ENCODE measurements around the gene C2CD2.

Gene C2CD2

DNA sequence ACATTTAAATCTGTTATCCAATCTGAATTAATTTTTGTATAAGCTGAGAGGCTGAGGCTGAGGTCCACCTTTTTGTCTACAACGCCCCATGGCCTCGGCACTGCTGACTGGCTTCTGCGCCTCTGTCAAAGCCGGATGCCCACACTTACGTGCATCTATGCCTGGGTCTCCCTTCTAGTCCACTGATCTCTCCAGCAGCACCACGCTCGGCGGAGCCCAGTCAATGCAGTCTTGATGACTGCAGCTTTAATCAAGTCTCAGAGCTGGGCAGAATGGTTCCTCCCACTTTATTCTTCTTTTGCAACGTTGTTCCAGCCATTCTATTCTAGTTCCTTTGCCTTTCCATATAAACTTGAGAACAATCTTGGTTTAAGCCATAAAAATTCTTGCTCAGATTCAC is 84.0 kb downstream of the C2CD2 start:
- in situ Hi-C loops (cut with MboI; ENCODE audit: low sequenced_read_pairs): no loop called here

DNA sequence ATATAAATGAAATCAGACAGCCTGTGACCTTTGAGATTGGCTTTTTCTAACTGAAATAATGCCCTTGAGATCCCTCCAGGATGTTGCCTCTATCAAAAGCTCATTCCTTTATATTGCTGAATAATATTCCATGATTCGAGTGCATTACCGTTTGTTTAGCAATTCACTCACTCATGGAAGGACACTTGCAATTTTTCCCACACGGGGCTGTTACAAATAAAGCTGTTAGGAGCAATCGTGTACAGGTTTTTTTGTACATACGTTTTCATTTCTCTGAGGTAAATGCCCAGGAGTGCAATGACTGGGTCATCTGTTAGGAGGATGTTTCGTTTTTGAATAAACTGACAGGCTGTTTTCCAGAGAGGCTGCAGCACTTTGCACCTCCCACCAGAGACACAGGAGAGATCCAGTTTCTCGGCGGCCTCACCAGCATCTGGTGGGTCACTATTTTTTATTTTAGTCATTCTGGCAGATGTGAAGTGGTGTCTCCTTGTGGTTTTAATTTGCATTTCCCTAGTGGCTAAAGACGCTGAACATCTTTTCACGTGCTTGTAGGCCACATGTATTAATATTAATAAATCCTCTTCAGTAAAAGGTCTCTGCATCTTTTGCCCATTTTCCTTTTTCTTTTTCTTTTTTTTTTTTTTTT is 85.6 kb downstream of the C2CD2 start:
- in situ Hi-C loops (cut with MboI; ENCODE audit: low sequenced_read_pairs): no loop called here

DNA sequence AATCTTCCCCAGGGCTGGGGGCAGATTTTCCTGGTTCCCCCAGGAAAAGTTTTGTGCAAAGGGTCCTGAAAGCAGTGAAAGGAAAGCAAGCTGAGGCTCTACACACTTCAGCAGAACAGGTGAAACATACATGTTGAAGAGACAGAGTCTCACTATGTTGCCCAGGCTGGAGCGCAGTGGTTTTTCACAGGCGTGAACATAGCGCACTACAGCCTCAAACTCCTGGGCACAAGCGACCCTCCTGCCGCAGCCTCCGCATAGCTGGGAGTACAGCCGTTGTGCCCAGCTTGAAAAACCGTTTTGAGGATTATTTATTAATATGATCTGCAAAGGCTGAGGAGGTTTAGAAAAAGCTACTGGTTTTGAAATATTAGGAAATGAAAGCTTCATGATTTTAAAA is 86.5 kb downstream of the C2CD2 start:
- in situ Hi-C loops (cut with MboI; ENCODE audit: low sequenced_read_pairs): no loop called here

DNA sequence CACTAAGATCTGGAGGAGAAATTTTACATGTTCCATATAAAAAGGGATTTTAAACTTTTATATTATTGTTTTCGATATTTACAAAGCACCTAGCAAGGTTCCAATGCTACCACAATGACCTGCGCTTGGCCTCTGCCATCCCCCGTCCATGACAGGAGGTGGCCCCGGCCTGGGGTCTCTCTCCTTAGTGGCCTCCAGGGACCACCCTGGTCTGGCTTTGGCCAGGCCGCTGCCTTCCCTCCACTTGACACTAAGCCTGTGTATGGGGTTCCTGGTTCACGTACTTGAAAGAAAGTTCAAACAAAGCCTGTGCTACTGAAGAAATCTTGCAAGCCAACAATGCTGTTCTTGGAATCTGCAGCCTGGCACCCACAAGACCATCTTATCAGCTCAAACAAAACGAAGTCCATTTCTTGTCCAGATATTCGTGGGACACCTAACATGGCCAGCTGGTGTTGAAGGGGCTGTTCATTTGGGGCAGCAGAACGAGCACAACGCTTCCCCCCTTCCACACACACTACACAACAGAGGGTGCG is 87.5 kb downstream of the C2CD2 start:
- in situ Hi-C loops (cut with MboI; ENCODE audit: low sequenced_read_pairs): no loop called here

DNA sequence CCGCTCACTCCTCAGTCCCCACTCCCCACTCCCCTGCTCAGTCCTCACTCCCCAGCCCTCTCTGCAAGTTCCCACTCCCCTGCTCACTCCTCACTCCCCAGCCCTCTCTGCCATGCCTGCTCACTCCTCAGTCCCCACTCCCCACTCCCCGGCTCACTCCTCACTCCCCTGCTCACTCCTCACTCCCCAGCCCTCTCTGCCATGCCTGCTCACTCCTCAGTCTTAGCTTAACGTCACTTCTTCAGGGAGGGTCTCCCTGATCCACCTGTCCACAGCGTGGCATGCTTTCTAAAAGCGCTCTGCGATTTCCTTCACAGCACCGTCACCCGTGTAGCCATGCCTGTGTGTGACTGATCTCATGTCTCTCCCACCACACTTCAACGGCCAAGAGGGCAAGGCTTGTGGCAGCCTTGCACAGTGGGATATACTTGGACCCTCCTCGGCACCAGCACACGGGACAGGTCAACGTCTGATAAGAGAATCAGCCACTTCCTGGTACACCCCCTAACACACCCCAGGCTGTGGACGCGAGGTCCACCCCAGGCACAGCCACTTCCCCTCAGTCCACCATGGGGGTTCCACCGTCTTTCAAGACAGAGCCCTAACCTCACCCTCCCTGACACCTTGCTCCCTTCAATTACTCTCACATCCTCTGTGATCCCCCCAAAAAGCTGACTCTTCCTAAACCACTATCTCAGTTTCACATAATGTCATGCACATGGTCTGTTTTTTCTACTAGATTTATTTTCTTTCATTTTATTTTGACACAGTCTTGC is 88.6 kb downstream of the C2CD2 start:
- in situ Hi-C loops (cut with MboI; ENCODE audit: low sequenced_read_pairs): no loop called here

DNA sequence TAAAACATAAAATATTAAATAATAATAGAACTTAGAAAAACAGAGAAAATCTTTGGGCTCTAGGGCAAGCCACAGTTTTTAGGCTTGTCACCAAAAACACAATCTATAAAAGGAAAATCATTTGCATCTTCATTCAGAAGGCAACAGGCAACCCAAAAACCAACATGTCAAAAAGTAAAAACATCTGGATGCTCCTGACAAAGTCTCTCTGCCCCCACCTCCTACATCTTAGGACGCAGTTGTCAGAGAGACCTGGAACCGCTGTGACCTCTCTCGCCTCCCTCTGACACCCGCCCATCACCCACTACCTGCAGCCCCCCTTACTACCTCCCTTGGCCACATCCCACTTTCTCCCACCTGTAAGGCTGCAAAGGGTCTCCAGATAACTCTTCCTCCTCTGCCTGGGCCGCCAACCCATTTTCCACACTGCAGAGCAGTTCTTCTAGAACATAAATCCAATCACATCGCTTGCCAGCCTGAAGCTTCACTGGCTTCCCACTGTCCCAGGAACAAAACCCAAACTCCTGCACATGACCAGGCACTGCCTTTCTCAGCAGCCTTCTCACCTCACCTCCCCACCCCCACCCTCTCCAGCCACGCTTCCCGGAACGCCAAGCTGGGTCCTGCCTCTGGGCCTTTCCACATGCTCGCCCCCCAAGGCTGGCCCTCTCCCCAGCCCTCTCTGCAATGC is 89.4 kb downstream of the C2CD2 start:
- in situ Hi-C loops (cut with MboI; ENCODE audit: low sequenced_read_pairs): no loop called here

DNA sequence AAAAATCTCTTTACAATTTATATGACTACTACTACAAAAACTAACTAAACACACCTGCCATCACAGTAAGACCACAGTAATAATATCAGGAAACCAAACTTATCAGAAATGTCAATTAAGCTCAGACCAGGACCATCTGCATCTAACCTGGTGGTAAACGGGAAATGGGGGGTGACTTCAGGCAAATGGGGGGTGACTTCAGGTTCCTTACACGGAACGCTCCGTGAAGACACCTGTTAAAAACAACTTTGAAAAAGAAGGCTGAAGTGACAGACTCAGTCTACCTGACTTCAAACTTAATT is 90.4 kb downstream of the C2CD2 start:
- in situ Hi-C loops (cut with MboI; ENCODE audit: low sequenced_read_pairs): no loop called here

DNA sequence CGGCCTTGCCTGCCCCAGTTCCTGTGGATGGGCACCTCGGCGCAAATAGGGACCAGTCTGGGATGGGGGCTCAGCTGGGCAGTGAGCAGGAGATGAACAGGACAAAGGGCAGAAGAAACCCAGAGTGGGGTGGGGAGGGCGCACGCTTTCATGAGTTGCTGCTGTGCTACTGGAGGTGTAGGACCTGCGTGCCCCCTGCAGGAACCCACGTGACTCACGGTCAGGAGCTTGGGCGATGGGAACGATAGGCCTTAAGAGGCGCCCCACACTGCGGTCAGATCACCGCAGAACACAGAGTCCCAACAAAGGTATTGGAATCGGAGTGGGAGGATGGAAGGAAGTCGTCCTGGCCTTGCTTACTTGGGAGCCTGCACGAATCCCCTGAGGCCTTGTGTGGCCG is 91.8 kb downstream of the C2CD2 start:
- in situ Hi-C loops (cut with MboI; ENCODE audit: low sequenced_read_pairs): no loop called here

DNA sequence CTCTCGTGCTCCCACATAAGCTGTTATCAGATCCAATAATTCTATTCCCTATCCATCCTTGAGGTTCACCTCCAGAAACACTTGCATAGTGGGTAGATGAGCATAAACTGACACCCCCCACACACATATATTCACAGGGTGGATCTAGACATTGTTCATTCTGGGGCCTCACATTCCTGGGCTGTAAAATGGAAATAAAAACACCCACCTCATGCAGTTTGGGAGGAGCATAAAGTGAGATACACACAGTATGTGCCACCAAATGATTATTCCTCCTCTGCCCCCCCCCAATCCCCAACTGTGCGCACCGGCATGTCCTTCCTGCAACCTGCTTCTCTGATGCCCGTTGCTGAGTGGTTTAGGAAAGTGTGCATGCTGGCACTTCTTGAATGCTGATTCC is 92.6 kb downstream of the C2CD2 start:
- in situ Hi-C loops (cut with MboI; ENCODE audit: low sequenced_read_pairs): no loop called here

DNA sequence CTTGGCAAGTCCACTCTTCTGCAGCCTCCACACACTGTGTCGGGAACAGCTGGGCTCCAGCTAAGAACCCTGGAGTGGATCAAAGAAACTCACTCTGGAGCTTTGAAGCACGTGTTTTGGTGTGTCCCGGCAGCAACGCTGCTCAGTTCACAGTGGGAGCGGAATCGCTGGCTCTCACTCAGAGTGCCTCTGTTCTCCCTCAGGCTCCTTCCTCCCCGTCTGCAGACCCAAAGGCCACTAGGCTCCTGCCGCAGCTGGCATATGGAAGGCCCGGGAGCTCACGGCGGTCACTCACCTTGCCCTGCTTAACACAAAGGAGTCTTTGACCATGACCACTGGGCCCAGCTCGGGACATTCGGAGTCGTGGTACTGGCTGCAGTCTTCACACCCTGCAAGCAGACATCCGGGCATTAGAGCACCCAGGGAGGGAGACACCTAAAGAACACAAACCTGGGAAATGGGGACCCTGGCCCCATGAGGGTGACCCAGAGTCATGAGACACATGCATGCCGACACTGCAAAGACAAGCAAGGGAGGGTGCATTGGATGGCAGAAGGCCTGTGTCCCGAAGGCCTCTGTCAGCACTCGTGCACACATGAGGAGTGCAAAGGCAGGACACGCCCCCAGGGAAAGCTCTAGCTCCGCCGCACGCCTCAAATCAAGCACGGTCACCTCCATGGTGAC is 94.4 kb downstream of the C2CD2 start:
- in situ Hi-C loops (cut with MboI; ENCODE audit: low sequenced_read_pairs): no loop called here

DNA sequence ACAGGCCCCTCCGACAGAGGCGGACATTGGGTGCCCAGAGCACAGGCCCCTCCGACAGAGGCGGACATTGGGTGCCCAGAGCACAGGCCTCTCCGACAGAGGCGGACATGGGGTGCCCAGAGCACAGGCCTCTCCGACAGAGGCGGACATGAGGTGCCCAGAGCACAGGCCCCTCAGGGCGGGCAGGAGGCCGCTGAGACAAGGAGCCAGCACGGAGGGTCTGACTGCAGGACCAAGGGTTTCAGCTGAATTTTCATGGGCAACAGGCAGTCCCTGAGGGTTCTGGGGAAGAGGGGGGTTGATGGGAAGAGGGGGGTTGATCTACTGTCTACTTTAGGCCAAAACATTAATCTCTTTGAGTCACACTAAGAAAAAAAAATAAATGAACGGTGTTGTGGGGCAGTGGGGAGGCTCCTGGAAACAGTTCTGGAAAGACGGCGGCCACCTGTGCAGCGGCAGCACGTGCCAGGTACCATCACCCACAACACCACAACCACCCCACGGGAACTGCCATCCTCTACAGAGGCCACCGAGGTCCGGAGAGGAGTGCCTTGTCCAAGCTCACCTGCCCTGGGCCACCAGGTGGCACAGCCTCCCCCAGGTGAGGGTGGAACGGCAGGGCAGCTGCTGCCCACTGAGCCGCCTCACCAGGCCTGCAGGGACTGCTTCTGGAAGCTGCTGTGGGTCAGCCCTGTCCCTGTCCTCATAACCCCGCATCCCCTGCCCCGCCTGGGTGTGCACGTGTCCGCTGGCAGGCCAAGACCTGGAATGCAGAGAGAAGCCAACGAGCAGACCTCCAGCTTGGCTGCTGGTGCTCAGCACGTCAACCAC is 95.1 kb downstream of the C2CD2 start:
- in situ Hi-C loops (cut with MboI; ENCODE audit: low sequenced_read_pairs): no loop called here

DNA sequence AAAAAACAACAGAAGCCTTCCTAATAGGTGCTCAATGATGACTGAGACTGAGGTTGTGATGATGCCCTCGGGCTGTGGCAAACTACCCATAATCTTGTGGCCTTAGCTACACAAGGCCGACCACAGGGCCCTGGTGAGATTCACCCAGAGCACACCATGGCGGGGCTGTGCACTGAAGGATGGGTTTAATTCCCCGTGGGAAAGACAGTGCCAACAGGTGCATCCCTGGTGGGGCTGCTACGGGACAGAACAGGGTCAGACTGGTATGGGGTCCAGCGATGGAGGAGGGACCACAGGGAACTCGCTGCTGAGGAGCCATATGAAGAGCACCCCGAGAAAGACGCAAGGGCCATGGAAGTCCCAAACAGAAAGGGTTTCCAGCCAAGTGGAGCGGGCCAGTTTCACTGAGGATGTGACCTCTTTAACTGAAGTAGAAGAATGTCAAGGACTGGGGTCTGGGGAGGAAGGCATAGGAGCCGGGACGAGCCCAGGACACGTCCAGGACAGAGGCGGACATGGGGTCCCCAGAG is 96.0 kb downstream of the C2CD2 start:
- in situ Hi-C loops (cut with MboI; ENCODE audit: low sequenced_read_pairs): no loop called here

DNA sequence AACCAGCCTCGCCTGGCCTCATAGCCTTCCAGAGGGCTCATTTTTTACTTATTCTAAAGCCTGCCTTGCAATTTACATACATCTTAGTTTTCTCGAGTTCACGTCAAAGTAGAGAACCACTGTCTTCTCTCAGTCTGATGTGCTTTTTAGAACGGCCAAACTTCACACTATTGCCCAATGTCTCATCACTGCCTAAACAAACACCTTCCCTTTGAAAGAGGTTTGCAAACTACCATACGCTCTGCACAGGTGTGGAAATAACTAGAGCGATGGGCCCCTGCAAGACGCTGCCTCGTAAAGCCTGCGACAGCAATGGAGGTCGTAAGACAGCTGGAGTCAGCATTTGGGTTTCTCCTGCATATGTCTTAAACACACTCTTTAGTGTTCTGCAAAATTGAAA is 97.2 kb downstream of the C2CD2 start:
- in situ Hi-C loops (cut with MboI; ENCODE audit: low sequenced_read_pairs): no loop called here

DNA sequence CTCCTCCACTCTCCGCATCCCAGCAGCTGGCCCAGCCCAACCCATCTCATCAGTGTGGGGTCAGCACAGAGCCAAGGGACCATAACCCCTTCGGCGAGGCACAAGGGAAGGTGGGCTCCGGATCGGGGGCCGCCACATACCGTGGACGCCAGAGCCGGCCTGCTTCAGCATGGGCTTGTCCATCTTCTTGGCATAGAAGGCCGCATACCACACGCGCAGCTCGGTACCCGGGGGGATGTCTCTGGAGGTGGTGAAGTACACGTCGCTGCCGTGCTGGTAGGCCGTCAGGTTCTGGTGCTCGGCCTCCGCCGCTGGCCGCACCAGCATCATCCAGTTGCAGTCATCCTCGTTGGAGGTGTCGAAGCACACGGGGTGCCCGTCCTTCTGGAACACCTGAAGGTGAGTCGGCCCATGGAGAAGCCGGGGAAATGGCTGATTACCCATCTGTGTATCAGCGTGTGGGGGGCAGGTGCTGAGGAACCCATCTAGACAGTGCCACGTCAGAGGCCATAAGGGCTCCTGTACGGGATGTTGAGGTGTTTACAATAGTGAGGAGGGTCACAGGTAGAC is 99.3 kb downstream of the C2CD2 start:
- in situ Hi-C loops (cut with MboI; ENCODE audit: low sequenced_read_pairs): no loop called here

DNA sequence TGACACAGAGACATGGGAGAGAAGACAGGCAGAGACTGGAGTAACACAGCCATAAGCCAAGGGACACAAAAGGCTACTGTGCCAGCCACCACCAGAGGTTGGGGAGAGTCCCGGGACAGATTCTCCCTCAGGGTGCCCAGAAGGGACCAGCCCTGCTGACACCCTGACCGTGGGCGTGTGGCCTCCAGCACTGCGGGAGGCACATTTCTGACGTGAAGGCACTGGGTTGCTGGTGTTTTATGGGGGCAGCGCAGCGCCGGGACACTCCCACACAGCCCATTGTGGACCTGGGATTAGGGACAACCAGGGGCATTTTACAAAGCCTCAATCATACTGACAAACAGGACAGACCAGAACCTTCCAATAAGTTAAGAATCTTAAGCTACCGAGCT is 100.9 kb downstream of the C2CD2 start:
- in situ Hi-C loops (cut with MboI; ENCODE audit: low sequenced_read_pairs): no loop called here

DNA sequence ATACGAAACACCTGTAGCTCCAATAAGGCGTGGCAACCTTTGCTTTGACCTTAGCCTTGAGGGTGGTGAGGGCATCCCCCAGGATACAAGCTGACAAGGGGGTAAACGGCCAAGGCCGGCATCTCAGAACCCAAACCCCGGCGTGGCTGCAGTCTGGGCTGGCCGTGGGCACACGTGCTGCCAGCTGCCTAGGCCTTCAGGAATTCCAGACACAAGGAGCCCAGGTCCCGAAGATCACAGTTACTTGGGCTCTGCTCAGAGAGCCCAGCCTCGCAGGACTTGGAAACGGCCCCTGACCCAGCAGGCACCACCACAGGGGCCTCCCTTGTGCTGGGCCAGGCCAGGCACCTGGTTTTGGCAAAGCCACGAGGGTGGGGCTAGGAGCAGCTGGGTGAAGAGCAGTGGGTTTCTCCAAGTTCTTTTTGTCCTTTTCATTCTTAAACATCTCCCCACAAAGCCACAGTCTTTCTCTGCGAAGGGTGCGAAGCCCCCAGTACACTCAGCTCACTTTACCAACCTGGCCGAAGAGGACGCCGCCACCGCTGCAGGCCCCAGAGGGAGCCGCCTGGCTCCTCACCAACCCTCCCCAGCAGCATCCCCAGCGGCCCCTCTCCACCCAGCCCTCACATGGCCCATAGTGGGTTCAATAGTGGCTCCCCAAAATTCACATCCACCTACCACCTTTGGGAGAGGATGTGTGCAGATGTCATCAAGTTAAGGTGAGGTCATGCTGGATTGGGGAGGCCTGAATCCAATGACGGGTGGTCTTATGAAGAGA is 101.5 kb downstream of the C2CD2 start:
- in situ Hi-C loops (cut with MboI; ENCODE audit: low sequenced_read_pairs): no loop called here

DNA sequence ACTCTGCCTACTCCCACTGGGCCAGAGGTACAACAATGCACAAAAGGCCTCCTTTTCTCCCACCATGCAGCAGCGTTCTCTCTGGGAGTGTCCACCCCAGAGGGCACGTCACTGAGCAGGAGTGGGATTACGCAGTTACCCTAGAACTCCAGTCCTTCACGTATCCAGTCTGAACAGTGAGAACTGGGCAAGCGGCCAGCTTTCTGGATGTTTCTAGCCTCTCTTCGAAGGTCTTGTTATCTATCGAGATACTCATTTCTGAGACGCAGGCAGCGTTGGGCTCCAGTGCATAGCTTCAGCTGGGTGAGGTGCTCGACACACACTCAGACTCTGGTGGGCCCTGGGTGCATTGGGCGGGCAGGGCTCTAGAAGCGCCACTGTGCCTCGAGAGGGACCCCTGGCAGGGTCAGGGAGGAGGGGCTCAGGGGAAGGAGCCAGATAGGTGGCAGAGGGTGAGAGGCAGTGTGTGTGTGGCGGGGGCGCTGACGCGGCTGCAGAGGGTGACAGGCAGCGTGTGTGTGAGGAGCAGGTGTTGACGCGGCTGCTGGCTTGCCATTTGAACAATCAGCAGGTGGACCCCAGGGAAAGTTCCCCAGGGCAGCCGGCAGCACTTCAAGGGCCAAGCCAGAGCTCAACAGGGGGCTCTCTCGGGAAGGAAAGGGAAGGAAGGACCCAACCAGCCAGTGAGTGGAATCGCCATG is 102.6 kb downstream of the C2CD2 start:
- in situ Hi-C loops (cut with MboI; ENCODE audit: low sequenced_read_pairs): no loop called here

DNA sequence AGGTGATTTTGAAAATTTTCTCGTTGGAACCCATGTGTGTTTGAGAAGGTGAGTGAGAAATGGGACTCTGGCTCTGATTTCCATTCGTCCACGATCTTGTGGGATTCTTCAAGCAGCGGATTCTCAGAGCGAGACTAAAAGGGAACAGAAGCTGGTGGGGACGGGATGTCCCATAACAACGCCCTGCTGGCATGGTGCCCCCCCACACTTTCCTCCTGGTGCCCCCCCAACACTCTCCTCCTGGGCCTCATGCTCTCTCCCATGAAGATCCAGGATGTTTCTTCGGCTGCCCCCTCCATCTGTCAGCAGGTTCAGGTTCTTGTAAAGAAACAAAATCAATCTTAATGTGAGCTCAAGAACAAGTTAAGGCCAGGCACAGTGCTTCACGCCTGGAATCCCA is 103.7 kb downstream of the C2CD2 start:
- in situ Hi-C loops (cut with MboI; ENCODE audit: low sequenced_read_pairs): no loop called here

Measured in HL-60/S4 (cell line).